ENCODE data around the gene CCL5. TPM values are rescaled to one million over a fixed set of nuclear protein-coding genes. Genes with fewer than 3 reads are reported as not detected.

The CCL5 gene
- total RNA-seq, result 10 to 100 TPM; 33.1 to 50.4 TPM

GRCh38 chr17:35879773-35880654 is at the start of gene CCL5:
Gene CCL5, minus strand, starts transcription at chr17:35880360.
- intact Hi-C loops (cut with DNase I, micrococcal nuclease), result loop anchor here in 1 of 2 experiments (1.0 to 5.0 kb wide), 2 partner anchors 50 to 212 kb away; partner anchors contain the start of genes CCL3 and RDM1
- Mint-ChIP-seq H3K9me3 (ENCODE audit: low read depth) (no peaks in the 10 kb centered on the region), H3K36me3 (ENCODE audit: low read depth) (no peaks in the 10 kb centered on the region), H3K27me3 (no peaks in the 10 kb centered on the region), H3K4me3 (peak within 1 kb of the TSS; percentile 51), H3K4me1 (peaks cover 29% of the 10 kb centered on the region), H3K27ac (peak within 1 kb of the TSS; percentile 93)
- ChIA-PET CTCF (interaction anchor here (0.5 to 2.1 kb wide), 5 partner anchors 9 to 44 kb away, joined by 3 to 5 read pairs (median 4); no protein-coding TSS in a partner anchor), POLR2A (interaction anchor here (0.6 to 1.2 kb wide), 3 partner anchors 12 to 219 kb away, joined by 3 to 4 read pairs (median 4); partner anchors contain the start of gene CCL3)
- ATAC-seq (peak; percentile 94), DNase-seq (peak; percentile 59)

- ChIA-PET POLR2A (interaction anchor here (0.8 kb wide), 1 partner anchor 145 kb away, joined by 3 read pairs; no protein-coding TSS in a partner anchor), CTCF (no interaction called here)
- ATAC-seq, result no peak
- intact Hi-C loops (cut with DNase I, micrococcal nuclease), result no loop called here
- Mint-ChIP-seq H3K9me3 (ENCODE audit: low read depth) (no peaks in the 10 kb centered on the region), H3K4me3 (no peak overlapping the region), H3K4me1 (peaks cover 27% of the 10 kb centered on the region), H3K36me3 (ENCODE audit: low read depth) (peaks cover 4% of the 10 kb centered on the region), H3K27me3 (no peaks in the 10 kb centered on the region), H3K27ac (no peak overlapping the region)
- no peak for DNase-seq
Measured at GRCh38 chr17:35927714-35928113, 47.6 kb upstream of the CCL5 start.

GRCh38 chr17:35923609-35924114 is 43.5 kb upstream of the CCL5 start:
- POLR2A ChIA-PET, result no interaction called here
- peak; percentile 57 for ATAC-seq
- H3K27ac Mint-ChIP-seq, result no peak overlapping the region

GRCh38 chr17:35920229-35920628 is 40.1 kb upstream of the CCL5 start:
- Mint-ChIP-seq H3K4me3 (no peak overlapping the region), H3K36me3 (ENCODE audit: low read depth) (peaks cover 3% of the 10 kb centered on the region), H3K27me3 (no peaks in the 10 kb centered on the region), H3K4me1 (peaks cover 16% of the 10 kb centered on the region), H3K27ac (no peak overlapping the region), H3K9me3 (ENCODE audit: low read depth) (no peaks in the 10 kb centered on the region)
- ATAC-seq, result no peak
- CTCF ChIA-PET, result interaction anchor here (1.5 kb wide), 1 partner anchor 41 kb away, joined by 3 read pairs; no protein-coding TSS in a partner anchor
- POLR2A ChIA-PET, result no interaction called here
- no peak for DNase-seq
- intact Hi-C loops (cut with DNase I, micrococcal nuclease), result no loop called here

More at GRCh38 chr17:35923609-35924114, 43.5 kb upstream of the CCL5 start:
- Mint-ChIP-seq H3K36me3 (ENCODE audit: low read depth) (peaks cover 5% of the 10 kb centered on the region), H3K4me1 (peaks cover 17% of the 10 kb centered on the region), H3K4me3 (no peak overlapping the region), H3K27me3 (no peaks in the 10 kb centered on the region), H3K9me3 (ENCODE audit: low read depth) (no peaks in the 10 kb centered on the region)
- CTCF ChIA-PET, result interaction anchor here (0.7 kb wide), 1 partner anchor 44 kb away, joined by 3 read pairs; the partner anchor contains the start of gene CCL5
- intact Hi-C loops (cut with DNase I, micrococcal nuclease), result no loop called here
- no peak for DNase-seq

- peaks cover 3% of the 10 kb centered on the region for H3K36me3 Mint-ChIP-seq (ENCODE audit: low read depth)
- no peak overlapping the region for H3K27ac Mint-ChIP-seq
- H3K27me3 Mint-ChIP-seq, result no peaks in the 10 kb centered on the region
- no peak for ATAC-seq
- no peaks in the 10 kb centered on the region for H3K9me3 Mint-ChIP-seq (ENCODE audit: low read depth)
- peaks cover 11% of the 10 kb centered on the region for H3K4me1 Mint-ChIP-seq
- intact Hi-C loops (cut with DNase I, micrococcal nuclease), result no loop called here
- ChIA-PET CTCF (interaction anchor here (1.5 kb wide), 1 partner anchor 40 kb away, joined by 3 read pairs; no protein-coding TSS in a partner anchor), POLR2A (no interaction called here)
- no peak for DNase-seq
- H3K4me3 Mint-ChIP-seq, result no peak overlapping the region
Measured at GRCh38 chr17:35918665-35919064, 38.5 kb upstream of the CCL5 start.

- intact Hi-C loops (cut with DNase I, micrococcal nuclease), result no loop called here
- peaks cover 1% of the 10 kb centered on the region for H3K36me3 Mint-ChIP-seq (ENCODE audit: low read depth)
- ChIA-PET POLR2A (no interaction called here), CTCF (interaction anchor here (0.5 kb wide), 1 partner anchor 1563 kb away, joined by 3 read pairs; no protein-coding TSS in a partner anchor)
- H3K4me3 Mint-ChIP-seq, result no peak overlapping the region
- peaks cover 11% of the 10 kb centered on the region for H3K4me1 Mint-ChIP-seq
- H3K27ac Mint-ChIP-seq, result no peak overlapping the region
- ATAC-seq, result no peak
- no peaks in the 10 kb centered on the region for H3K9me3 Mint-ChIP-seq (ENCODE audit: low read depth)
- H3K27me3 Mint-ChIP-seq, result no peaks in the 10 kb centered on the region
- no peak for DNase-seq
Measured at GRCh38 chr17:35917519-35918213, 37.5 kb upstream of the CCL5 start.

GRCh38 chr17:35915153-35915964 is 35.2 kb upstream of the CCL5 start:
- intact Hi-C loops (cut with DNase I, micrococcal nuclease), result no loop called here
- H3K27ac Mint-ChIP-seq, result no peak overlapping the region
- ChIA-PET POLR2A (no interaction called here), CTCF (interaction anchor here (1.0 to 1.3 kb wide), 4 partner anchors 23 to 61 kb away, joined by 3 to 4 read pairs (median 3); no protein-coding TSS in a partner anchor)
- H3K4me3 Mint-ChIP-seq, result no peak overlapping the region
- H3K4me1 Mint-ChIP-seq, result peaks cover 9% of the 10 kb centered on the region
- DNase-seq (no peak), ATAC-seq (no peak)
- H3K9me3 Mint-ChIP-seq (ENCODE audit: low read depth), result no peaks in the 10 kb centered on the region
- no peaks in the 10 kb centered on the region for H3K36me3 Mint-ChIP-seq (ENCODE audit: low read depth)
- no peaks in the 10 kb centered on the region for H3K27me3 Mint-ChIP-seq

- CTCF ChIA-PET, result interaction anchor here (0.6 to 1.4 kb wide), 3 partner anchors 43 to 239 kb away, joined by 3 to 5 read pairs (median 3); partner anchors contain the start of gene TAF15
- peaks cover 2% of the 10 kb centered on the region for H3K4me1 Mint-ChIP-seq
- H3K27me3 Mint-ChIP-seq, result no peaks in the 10 kb centered on the region
- H3K9me3 Mint-ChIP-seq (ENCODE audit: low read depth), result no peaks in the 10 kb centered on the region
- H3K4me3 Mint-ChIP-seq, result no peak overlapping the region
- no peak for ATAC-seq
- no peaks in the 10 kb centered on the region for H3K36me3 Mint-ChIP-seq (ENCODE audit: low read depth)
- DNase-seq, result no peak
- POLR2A ChIA-PET, result no interaction called here
- no peak overlapping the region for H3K27ac Mint-ChIP-seq
- intact Hi-C loops (cut with DNase I, micrococcal nuclease), result no loop called here
Measured at GRCh38 chr17:35914354-35914753, 34.2 kb upstream of the CCL5 start.

- Mint-ChIP-seq H3K9me3 (ENCODE audit: low read depth) (no peaks in the 10 kb centered on the region), H3K27ac (no peak overlapping the region), H3K36me3 (ENCODE audit: low read depth) (no peaks in the 10 kb centered on the region), H3K27me3 (no peaks in the 10 kb centered on the region), H3K4me3 (no peak overlapping the region), H3K4me1 (peaks cover under 1% of the 10 kb centered on the region)
- DNase-seq (no peak), ATAC-seq (no peak)
- CTCF ChIA-PET, result interaction anchor here (0.9 to 1.4 kb wide), 4 partner anchors 43 to 236 kb away, joined by 3 read pairs; partner anchors contain the start of gene TAF15
- POLR2A ChIA-PET, result interaction anchor here (0.6 kb wide), 1 partner anchor 22 kb away, joined by 8 read pairs; no protein-coding TSS in a partner anchor
- intact Hi-C loops (cut with DNase I, micrococcal nuclease), result no loop called here
Measured at GRCh38 chr17:35913609-35914008, 33.4 kb upstream of the CCL5 start.

- intact Hi-C loops (cut with DNase I, micrococcal nuclease), result no loop called here
- ChIA-PET CTCF (interaction anchor here (1.0 to 1.1 kb wide), 2 partner anchors 80 to 237 kb away, joined by 3 read pairs; no protein-coding TSS in a partner anchor), POLR2A (interaction anchor here (0.6 kb wide), 1 partner anchor 22 kb away, joined by 8 read pairs; no protein-coding TSS in a partner anchor)
- Mint-ChIP-seq H3K27me3 (no peaks in the 10 kb centered on the region), H3K36me3 (ENCODE audit: low read depth) (no peaks in the 10 kb centered on the region), H3K9me3 (ENCODE audit: low read depth) (no peaks in the 10 kb centered on the region), H3K27ac (no peak overlapping the region), H3K4me3 (no peak overlapping the region), H3K4me1 (no peaks in the 10 kb centered on the region)
- DNase-seq, result no peak
- no peak for ATAC-seq
Measured at GRCh38 chr17:35912942-35913341, 32.8 kb upstream of the CCL5 start.

Measured in activated CD4-positive, alpha-beta T cell treated with anti-CD3 and anti-CD28 coated beads for 36 hours (primary cell).